Gastrocnemius medialis (tissue), 4 donors: ENCODE data around the gene RRM2. TPM values are rescaled to one million over a fixed set of nuclear protein-coding genes. Genes with fewer than 3 reads are reported as not detected.

ENCODE experiments used
- ATAC-seq, 2 donors: fragments of 150-250 bp; one replicate each; pipeline ENCODE4 v1.9.1; 2016
- DNase-seq, 2 donors: peaks; one replicate each; pipeline ENCODE4 v3.0.0-alpha.2; 2019
- H3K27ac ChIP-seq, 4 donors: fragments of 200-600 bp; sonication (generic); 1 replicate in 1 of 4; 2 replicates in 3 of 4; pipeline ENCODE4 v1.5.1; 2016 to 2018; ENCODE audit warnings: mild to moderate bottlenecking in 2 of 4, moderate library complexity in 1 of 4
- H3K27me3 ChIP-seq, 3 donors: fragments of 200-600 bp; sonication (generic) in 2 of 3; 1 replicate in 1 of 3; 2 replicates in 2 of 3; pipeline versions ENCODE4 v1.5.1 to v1.6.0; 2016 to 2019; ENCODE audit warnings: mild to moderate bottlenecking in 1 of 3, moderate library complexity in 1 of 3
- H3K36me3 ChIP-seq, 2 donors: fragments of 200-600 bp; sonication (generic) in 1 of 2; one replicate each; pipeline ENCODE4 v1.5.1; 2017 to 2018
- H3K4me1 ChIP-seq, 2 donors: fragments of 200-600 bp; sonication (generic) in 1 of 2; one replicate each; pipeline ENCODE4 v1.5.1; 2016 to 2017; ENCODE audit warnings: mild to moderate bottlenecking in 2 of 2
- H3K4me3 ChIP-seq, 4 donors: fragments of 200-600 bp; sonication (generic) in 3 of 4; 1 replicate in 1 of 4; 2 replicates in 3 of 4; pipeline ENCODE4 v1.5.1; 2016 to 2019; ENCODE audit warnings: mild to moderate bottlenecking in 2 of 4
- H3K9me3 ChIP-seq, 3 donors: fragments of 200-600 bp; sonication (generic) in 2 of 3; 1 replicate in 1 of 3; 2 replicates in 2 of 3; pipeline ENCODE4 v1.5.1; 2016 to 2019
- POLR2A ChIP-seq, 2 donors: fragments of 450-650 bp; IDR thresholded peaks; one replicate each; pipeline ENCODE4 v1.6.1; 2017; ENCODE audit warnings: antibody characterized with exemption in 2 of 2, mild to moderate bottlenecking in 2 of 2, moderate library complexity in 2 of 2
- in situ Hi-C, 4 donors: fragments of 200-750 bp; cut with MboI; loops; one replicate each; pipeline versions ENCODE4 v1.15.0 to v1.8.0; 2017; ENCODE audit warnings: low sequenced_read_pairs in 4 of 4
- intact Hi-C: fragments of 100-400 bp; cut with DNase I; formaldehyde crosslinking; loops from one replicate; pipeline ENCODE4 v1.15.1; 2023; ENCODE audit warnings: low total_unique reads
- total RNA-seq, 4 donors: library from RNA; depleted of rRNA; stranded (reverse); fragments of >200 nt; gene quantifications; one replicate each; pipeline versions ENCODE4 v1.1.0 to v1.2.3, GENCODE V29; 2016
- TF ChIP-seq, protein P1 (sequence below), 5 experiments: fragments of 450-650 bp in 3 of 5; fragments of 200-600 bp in 2 of 5; sonication (generic) in 2 of 5; IDR thresholded peaks in 4 of 5; conservative IDR thresholded peaks in 1 of 5; 1 replicate in 4 of 5; 2 replicates in 1 of 5; pipeline ENCODE4 v1.5.1; 2016 to 2019; ENCODE audit warnings: antibody characterized with exemption in 5 of 5, mild to moderate bottlenecking in 3 of 5, moderate library complexity in 3 of 5

The RRM2 gene
- total RNA-seq, 4 donors from 2014 or later, result 2.0 TPM; not detected in 3

DNA sequence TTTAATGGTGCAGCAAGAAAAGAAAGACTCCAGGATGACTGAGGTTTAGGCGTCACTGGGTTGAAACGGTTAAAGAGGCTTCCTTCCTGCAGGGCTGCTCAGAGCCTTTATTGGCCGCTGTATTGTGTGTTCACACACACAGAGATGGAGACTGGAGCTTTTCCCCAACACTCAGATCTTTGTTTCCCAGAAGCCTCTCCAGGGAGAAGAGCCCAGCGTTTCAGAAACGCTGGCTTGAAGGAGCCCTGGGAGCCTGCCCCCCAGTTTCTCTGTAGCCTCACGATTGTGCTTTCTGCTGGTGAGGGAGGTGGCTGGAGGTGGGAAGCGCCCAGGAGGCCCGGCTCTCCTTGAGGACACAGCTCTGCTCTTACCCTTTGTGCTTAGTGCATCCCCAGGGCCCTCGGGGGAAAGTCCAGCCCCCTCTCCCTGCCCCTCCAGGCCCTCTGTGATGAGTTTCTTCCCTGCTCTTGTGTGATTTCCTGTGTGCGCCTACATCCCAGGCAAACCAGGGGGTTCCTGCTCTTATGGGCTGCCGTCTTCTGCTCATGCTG is 37.1 kb downstream of the RRM2 start:
- intact Hi-C loops (no loop called here), in situ Hi-C loops (no loop called here)
- no peak for ATAC-seq
- TF ChIP-seq POLR2A (IDR thresholded peaks at IDR 0.05), result no peak
- TF ChIP-seq, protein P1, sequence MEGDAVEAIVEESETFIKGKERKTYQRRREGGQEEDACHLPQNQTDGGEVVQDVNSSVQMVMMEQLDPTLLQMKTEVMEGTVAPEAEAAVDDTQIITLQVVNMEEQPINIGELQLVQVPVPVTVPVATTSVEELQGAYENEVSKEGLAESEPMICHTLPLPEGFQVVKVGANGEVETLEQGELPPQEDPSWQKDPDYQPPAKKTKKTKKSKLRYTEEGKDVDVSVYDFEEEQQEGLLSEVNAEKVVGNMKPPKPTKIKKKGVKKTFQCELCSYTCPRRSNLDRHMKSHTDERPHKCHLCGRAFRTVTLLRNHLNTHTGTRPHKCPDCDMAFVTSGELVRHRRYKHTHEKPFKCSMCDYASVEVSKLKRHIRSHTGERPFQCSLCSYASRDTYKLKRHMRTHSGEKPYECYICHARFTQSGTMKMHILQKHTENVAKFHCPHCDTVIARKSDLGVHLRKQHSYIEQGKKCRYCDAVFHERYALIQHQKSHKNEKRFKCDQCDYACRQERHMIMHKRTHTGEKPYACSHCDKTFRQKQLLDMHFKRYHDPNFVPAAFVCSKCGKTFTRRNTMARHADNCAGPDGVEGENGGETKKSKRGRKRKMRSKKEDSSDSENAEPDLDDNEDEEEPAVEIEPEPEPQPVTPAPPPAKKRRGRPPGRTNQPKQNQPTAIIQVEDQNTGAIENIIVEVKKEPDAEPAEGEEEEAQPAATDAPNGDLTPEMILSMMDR (IDR thresholded peaks at IDR 0.05 in 4 of 5, conservative IDR thresholded peaks at IDR 0.05 in 1 of 5), result no peak
- DNase-seq, result no peak
- Histone ChIP-seq H3K27me3 (no peaks in the 10 kb centered on the region), H3K4me3 (no peak overlapping the region), H3K9me3 (no peaks in the 10 kb centered on the region), H3K27ac (no peak overlapping the region), H3K36me3 (no peaks in the 10 kb centered on the region), H3K4me1 (no peaks in the 10 kb centered on the region)

DNA sequence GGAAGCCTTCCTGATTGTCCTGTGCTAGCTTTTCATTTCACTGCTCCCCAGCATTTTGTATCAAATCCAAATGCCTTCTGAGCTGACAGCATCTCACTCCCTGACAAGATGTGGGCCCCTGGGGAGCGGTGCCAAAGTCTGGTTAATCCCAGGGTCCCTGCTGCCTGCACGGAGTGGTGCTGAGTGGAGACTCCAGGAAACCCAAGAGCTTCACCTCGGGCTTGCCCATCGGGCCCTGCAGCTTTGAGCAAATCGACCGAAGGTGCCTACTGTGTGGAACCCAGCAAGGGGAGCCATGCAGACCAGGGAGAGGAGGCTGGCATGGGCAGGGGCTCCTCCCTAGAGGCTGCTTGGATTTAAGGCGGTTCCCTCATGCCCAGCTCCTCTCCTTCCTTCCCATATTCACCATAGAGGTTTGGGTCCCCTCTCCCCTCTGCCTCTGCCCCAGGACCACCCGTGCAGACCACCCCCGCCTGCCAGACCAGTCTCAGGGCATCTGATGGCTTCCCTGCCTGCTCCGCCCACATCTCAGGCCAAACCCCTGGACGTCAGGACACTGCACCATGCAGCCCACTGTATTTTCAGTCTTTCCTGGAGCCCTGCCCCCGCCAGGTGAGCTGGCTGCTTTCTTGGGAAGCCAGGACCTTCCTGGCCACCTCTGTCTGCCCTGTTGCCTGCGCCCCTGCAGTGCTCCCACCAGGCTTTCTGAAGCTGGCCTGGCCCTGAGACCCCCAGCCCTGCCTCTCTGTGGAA is 37.8 kb downstream of the RRM2 start:
- Histone ChIP-seq H3K4me3 (no peak overlapping the region), H3K27ac (no peak overlapping the region), H3K9me3 (no peaks in the 10 kb centered on the region), H3K27me3 (no peaks in the 10 kb centered on the region), H3K36me3 (no peaks in the 10 kb centered on the region), H3K4me1 (no peaks in the 10 kb centered on the region)
- DNase-seq (no peak), ATAC-seq (no peak)
- TF ChIP-seq, protein P1 (IDR thresholded peaks at IDR 0.05 in 4 of 5, conservative IDR thresholded peaks at IDR 0.05 in 1 of 5), result no peak
- TF ChIP-seq POLR2A (IDR thresholded peaks at IDR 0.05), result no peak
- intact Hi-C loops, result no loop called here
- in situ Hi-C loops, result no loop called here

DNA sequence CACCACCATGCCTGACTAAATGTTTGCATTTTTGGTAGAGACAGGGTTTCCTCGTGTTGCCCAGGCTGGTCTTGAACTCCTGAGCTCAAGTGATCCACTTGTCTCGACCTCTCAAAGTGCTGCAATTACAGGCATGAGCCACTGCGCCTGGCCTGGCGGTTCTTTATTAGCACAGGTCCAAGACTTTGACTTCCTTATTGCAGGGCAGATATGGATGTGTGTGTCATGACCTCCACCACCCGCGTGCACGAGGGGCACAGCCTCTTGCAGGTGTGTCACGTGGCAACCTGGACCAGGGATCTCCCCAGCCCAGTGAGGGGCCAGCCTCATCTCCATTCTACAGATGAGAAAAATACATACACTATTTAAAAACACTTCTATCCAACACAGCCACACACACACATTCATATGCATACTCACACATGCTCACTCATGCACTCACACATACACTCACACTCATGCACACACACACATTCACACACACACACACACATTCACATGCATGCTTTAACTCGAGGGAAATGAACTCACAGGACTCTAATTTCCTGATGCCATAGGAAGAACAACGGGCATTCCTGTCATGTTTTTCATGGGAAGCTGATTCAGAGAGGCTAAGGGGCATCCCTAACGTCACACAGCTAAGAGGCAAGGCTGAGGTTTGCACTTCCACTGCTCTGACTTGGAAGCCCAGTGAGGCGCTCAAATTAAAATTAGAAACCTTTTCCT is 38.8 kb downstream of the RRM2 start:
- no peaks in the 10 kb centered on the region for H3K36me3 ChIP-seq
- no peak overlapping the region for H3K4me3 ChIP-seq
- no peaks in the 10 kb centered on the region for H3K27me3 ChIP-seq
- in situ Hi-C loops (no loop called here), intact Hi-C loops (no loop called here)
- ATAC-seq, result no peak
- TF ChIP-seq POLR2A (IDR thresholded peaks at IDR 0.05), result no peak
- TF ChIP-seq, protein P1 (IDR thresholded peaks at IDR 0.05 in 4 of 5, conservative IDR thresholded peaks at IDR 0.05 in 1 of 5), result no peak
- no peaks in the 10 kb centered on the region for H3K9me3 ChIP-seq
- no peak overlapping the region for H3K27ac ChIP-seq
- no peak for DNase-seq
- no peaks in the 10 kb centered on the region for H3K4me1 ChIP-seq

DNA sequence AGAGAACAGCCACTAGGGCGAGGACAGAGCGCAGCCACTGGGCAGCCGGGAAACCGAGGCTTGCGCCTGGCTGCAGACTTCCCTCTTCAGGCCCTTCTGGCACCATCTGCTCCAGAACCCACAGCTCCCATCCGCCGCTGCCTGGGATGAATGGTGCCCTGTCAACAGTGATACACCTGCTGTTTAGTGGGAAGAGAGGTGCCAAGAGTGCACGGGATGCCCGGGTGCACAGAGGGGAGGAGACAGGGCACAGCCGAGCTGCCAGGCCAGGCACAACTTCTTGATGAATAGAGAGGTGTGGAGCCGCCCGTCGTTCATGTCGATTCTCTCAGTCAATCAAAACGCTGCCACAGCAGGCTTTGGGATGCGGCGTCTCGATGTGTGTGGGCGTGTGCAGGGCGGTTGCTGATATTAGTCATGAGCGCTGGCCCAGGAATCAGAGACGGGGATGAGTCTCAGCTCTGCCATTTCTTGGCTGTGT is 39.5 kb downstream of the RRM2 start:
- Histone ChIP-seq H3K4me1 (no peaks in the 10 kb centered on the region), H3K36me3 (no peaks in the 10 kb centered on the region), H3K4me3 (no peak overlapping the region), H3K27me3 (no peaks in the 10 kb centered on the region), H3K27ac (no peak overlapping the region), H3K9me3 (no peaks in the 10 kb centered on the region)
- no peak for TF ChIP-seq POLR2A (IDR thresholded peaks at IDR 0.05)
- in situ Hi-C loops (no loop called here), intact Hi-C loops (no loop called here)
- DNase-seq, result no peak
- no peak for ATAC-seq
